Gastrocnemius medialis (tissue), 4 donors: Measurements from ENCODE around the gene PRKAG2.

Experiments
- CTCF ChIP-seq, 5 experiments: fragments of 450-650 bp in 3 of 5; fragments of 200-600 bp in 2 of 5; sonication (generic) in 2 of 5; IDR thresholded peaks in 4 of 5; conservative IDR thresholded peaks in 1 of 5; 1 replicate in 4 of 5; 2 replicates in 1 of 5; pipeline ENCODE4 v1.5.1; 2016 to 2019; ENCODE audit warnings: antibody characterized with exemption in 5 of 5, mild to moderate bottlenecking in 3 of 5, moderate library complexity in 3 of 5
- POLR2A ChIP-seq, 2 donors: fragments of 450-650 bp; IDR thresholded peaks; one replicate each; pipeline ENCODE4 v1.6.1; 2017; ENCODE audit warnings: antibody characterized with exemption in 2 of 2, mild to moderate bottlenecking in 2 of 2, moderate library complexity in 2 of 2

GRCh38 chr7:151900986-151901621, 24.2 kb upstream of the PRKAG2 start:
- no peak for TF ChIP-seq CTCF (IDR thresholded peaks at IDR 0.05 in 4 of 5, conservative IDR thresholded peaks at IDR 0.05 in 1 of 5)
- no peak for TF ChIP-seq POLR2A (IDR thresholded peaks at IDR 0.05)
